Small intestine (tissue), 7 donors: ENCODE data around the gene ACSS3. TPM values are rescaled to one million over a fixed set of nuclear protein-coding genes. Genes with fewer than 3 reads are reported as not detected.

ENCODE experiments used
- DNase-seq, 2 donors: peaks; one replicate each; pipeline versions ENCODE4 v3.0.0 to v3.0.0-alpha.2; 2013
- FAIRE-seq: peaks from 2 replicates; lab custom pipeline; 2012; peaks lifted over from hg19 to GRCh38; lab: Jason Lieb, UNC
- H3K27ac ChIP-seq, 3 donors: one replicate each; pipeline ENCODE4 v1.5.1; 2013; ENCODE audit warnings: low read length in 2 of 3, mild to moderate bottlenecking in 2 of 3, control low read depth in 1 of 3, inconsistent platforms in 1 of 3, low read depth in 1 of 3, moderate library complexity in 1 of 3
- H3K27me3 ChIP-seq, 3 donors: one replicate each; pipeline ENCODE4 v1.6.1; 2013; ENCODE audit warnings: low read length in 3 of 3, inconsistent platforms in 1 of 3; ENCODE audit not compliant: control insufficient read depth in 3 of 3, insufficient read depth in 3 of 3
- H3K36me3 ChIP-seq, 3 donors: one replicate each; pipeline ENCODE4 v1.6.1; 2013; ENCODE audit warnings: low read length in 3 of 3, inconsistent platforms in 1 of 3, low read depth in 1 of 3, mild to moderate bottlenecking in 1 of 3, moderate library complexity in 1 of 3; ENCODE audit not compliant: control insufficient read depth in 3 of 3, insufficient read depth in 2 of 3
- H3K4me1 ChIP-seq, 3 donors: one replicate each; pipeline ENCODE4 v1.6.1; 2013; ENCODE audit warnings: low read length in 2 of 3, inconsistent platforms in 1 of 3, low read depth in 1 of 3, mild to moderate bottlenecking in 1 of 3, moderate library complexity in 1 of 3; ENCODE audit not compliant: control insufficient read depth in 3 of 3, insufficient read depth in 2 of 3
- H3K4me3 ChIP-seq, 3 donors: one replicate each; pipeline ENCODE4 v1.5.1; 2013; ENCODE audit warnings: low read length in 3 of 3, control low read depth in 1 of 3, inconsistent platforms in 1 of 3, low read depth in 1 of 3, mild to moderate bottlenecking in 1 of 3, moderate library complexity in 1 of 3
- H3K9me3 ChIP-seq, 2 donors: one replicate each; pipeline ENCODE4 v1.6.1; 2013; ENCODE audit warnings: low read depth in 1 of 2, low read length in 1 of 2; ENCODE audit not compliant: control insufficient read depth in 2 of 2, insufficient read depth in 1 of 2
- WGBS, 3 donors: extraction: QIAGEN DNeasy Blood & Tissue Kit; methylation state at CpG; one replicate each; pipeline ENCODE4 v1.1.7; 2013; 5-methylcytosine and 5-hydroxymethylcytosine counted together
- polyA plus RNA-seq, 4 donors: library from polyadenylated mRNA; stranded (reverse) in 3 of 4; unstranded in 1 of 4; fragments of 200-250 nt in 3 of 4; fragments of 120-200 nt in 1 of 4; gene quantifications; one replicate each; pipeline versions ENCODE4 v1.2.1 to v1.2.3, GENCODE V29; 2013
- donor health status: healthy with polysubstance abuse.
- donor health status: control.
- donor health status: control.
- donor health status: Bipolar disorder and iron deficiency.
- donor health status: healthy.

ACSS3 gene
- polyA plus RNA-seq, 4 donors, result 0.22 to 6.2 (median 0.95) TPM

- DNase-seq, result no peak
- H3K9me3 ChIP-seq, result no peaks in the 10 kb centered on the region
- H3K27me3 ChIP-seq, result no peaks in the 10 kb centered on the region
- FAIRE-seq, result no peak
- no peak overlapping the region for H3K4me3 ChIP-seq
- H3K4me1 ChIP-seq, result no peaks in the 10 kb centered on the region
- H3K27ac ChIP-seq, result no peak overlapping the region
- WGBS, 3 donors, result 60 to 65% (median 64%) methylated on average over 5 of the region's 5 CpGs
- no peaks in the 10 kb centered on the region for H3K36me3 ChIP-seq
These were observed 151.9 kb downstream of the ACSS3 start for GRCh38 chr12:81229759-81230158.

DNA sequence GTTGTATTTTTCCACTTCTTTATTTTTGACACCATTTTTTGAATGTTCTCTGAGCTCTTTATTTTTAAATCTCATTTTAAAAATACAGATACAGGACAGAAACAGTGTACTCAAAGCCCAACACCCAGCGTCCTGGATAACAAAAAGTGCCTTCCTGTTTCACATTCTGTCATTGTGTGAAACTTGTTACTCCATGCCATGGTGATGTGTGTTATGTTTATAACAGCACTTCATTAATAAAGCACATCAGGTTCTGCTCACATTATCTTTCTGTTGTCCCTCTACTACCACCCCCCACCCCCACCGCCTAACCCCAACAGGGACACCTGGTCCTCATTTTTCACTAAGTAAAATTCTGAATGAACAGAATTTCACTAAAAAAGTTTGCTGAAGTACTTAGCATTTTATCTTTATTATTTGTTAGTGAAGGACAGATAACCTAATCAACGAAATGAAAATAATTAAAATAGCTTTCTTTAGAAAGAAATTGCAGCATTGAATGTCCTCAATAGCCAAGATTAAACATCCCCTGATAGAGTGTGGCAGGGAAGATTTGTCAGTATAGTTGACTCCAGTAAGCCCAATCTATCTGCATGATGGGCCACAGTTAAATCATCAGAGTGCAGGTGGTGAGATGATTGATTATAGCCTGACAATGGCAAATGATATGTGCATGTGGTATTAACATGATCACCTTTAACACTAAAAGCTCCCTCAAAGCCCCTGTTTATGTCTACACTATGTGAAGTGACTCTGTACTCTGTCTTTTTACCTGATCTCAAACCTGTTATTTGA, 153.9 kb downstream of the ACSS3 start:
- Histone ChIP-seq H3K4me3 (no peak overlapping the region), H3K9me3 (no peaks in the 10 kb centered on the region), H3K36me3 (no peaks in the 10 kb centered on the region), H3K27me3 (no peaks in the 10 kb centered on the region), H3K4me1 (no peaks in the 10 kb centered on the region), H3K27ac (no peak overlapping the region)
- WGBS, 3 donors, result 63 to 73% (median 63%) methylated on average over 3 of the region's 3 CpGs
- DNase-seq (no peak), FAIRE-seq (no peak)

DNA sequence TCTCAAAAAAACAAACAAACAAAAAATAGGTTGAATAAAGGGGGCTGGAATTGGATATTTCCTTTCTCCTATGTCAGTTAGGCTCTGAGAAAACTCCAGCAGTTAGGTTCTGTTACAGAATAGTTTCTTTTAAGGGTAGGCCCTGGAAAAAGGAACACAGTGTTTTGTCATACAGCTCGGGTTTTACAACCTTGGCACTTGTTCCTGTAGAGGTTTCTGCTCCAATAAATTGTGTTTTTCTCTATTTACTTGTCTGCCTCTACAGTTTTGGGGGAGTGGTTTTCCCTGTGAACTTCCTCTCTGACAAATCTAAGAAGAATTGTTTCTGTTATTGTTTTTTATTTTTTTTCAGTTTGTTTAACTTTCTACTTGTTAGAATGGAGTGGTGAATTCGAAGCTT, 167.6 kb downstream of the ACSS3 start:
- DNase-seq, result no peak
- 6 to 30% (median 11%) methylated on average over 2 of the region's 2 CpGs for WGBS, 3 donors

GRCh38 chr12:81245907-81246570, 168.2 kb downstream of the ACSS3 start:
- no peaks in the 10 kb centered on the region for H3K36me3 ChIP-seq
- H3K4me1 ChIP-seq, result no peaks in the 10 kb centered on the region
- 27 to 39% (median 38%) methylated on average over 4 of the region's 4 CpGs for WGBS, 3 donors
- no peaks in the 10 kb centered on the region for H3K27me3 ChIP-seq
- H3K4me3 ChIP-seq, result no peak overlapping the region
- no peak overlapping the region for H3K27ac ChIP-seq
- FAIRE-seq (no peak), DNase-seq (peak in 1 of 2 donors; percentile 8)
- H3K9me3 ChIP-seq, result no peaks in the 10 kb centered on the region

More for the DNA sequence above, 167.6 kb downstream of the ACSS3 start:
- no peaks in the 10 kb centered on the region for H3K27me3 ChIP-seq
- H3K36me3 ChIP-seq, result no peaks in the 10 kb centered on the region
- no peak overlapping the region for H3K4me3 ChIP-seq
- H3K27ac ChIP-seq, result no peak overlapping the region
- H3K9me3 ChIP-seq, result no peaks in the 10 kb centered on the region
- no peak for FAIRE-seq
- H3K4me1 ChIP-seq, result no peaks in the 10 kb centered on the region

DNA sequence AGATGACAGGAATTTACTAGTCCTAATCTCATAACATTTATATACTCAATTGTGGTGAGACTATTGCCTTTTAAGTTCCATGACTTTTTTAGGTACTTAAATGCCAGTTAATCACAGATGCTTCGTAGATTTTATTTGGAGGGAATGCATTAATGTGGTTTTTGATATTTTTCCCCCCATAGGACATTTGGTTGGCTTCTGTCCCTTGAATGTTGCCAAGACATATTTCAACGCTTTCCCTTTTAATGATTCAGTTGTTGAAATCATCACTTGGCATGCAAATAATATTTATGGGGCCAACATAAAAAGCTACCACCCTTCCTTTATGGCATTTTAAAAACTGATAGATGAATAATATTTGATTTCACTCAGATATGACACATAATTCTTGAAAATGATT, 172.1 kb downstream of the ACSS3 start:
- Histone ChIP-seq H3K4me3 (no peak overlapping the region), H3K27ac (no peak overlapping the region), H3K36me3 (no peaks in the 10 kb centered on the region), H3K9me3 (no peaks in the 10 kb centered on the region), H3K27me3 (no peaks in the 10 kb centered on the region), H3K4me1 (no peaks in the 10 kb centered on the region)
- FAIRE-seq (no peak), DNase-seq (no peak)
- 57 to 81% (median 69%) methylated on average over 2 of the region's 2 CpGs for WGBS, 3 donors

- Histone ChIP-seq H3K4me1 (no peaks in the 10 kb centered on the region), H3K36me3 (no peaks in the 10 kb centered on the region), H3K9me3 (no peaks in the 10 kb centered on the region), H3K27ac (no peak overlapping the region), H3K27me3 (no peaks in the 10 kb centered on the region), H3K4me3 (no peak overlapping the region)
- FAIRE-seq (no peak), DNase-seq (no peak)
- 83 to 91% (median 88%) methylated on average over 3 of the region's 3 CpGs for WGBS, 3 donors
These were observed 174.3 kb downstream of the ACSS3 start for GRCh38 chr12:81252228-81252627.

DNA sequence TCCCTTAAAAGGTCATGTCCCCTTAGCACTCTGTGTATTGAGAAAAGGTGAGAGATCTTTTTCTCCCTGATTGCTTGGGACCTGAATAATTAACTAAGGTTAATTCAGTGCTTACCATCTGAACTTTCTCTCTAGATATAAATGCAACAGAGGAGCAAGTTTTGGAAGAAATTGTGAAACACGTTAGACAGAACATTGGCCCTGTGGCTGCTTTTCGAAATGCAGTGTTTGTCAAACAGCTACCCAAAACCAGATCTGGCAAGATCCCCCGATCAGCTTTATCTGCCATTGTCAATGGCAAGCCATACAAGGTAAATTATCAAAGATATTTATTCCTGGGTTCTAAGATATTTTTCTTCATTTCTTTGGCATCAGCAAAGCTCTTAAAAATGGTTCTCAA, 175.5 kb downstream of the ACSS3 start:
- DNase-seq (no peak), FAIRE-seq (no peak)
- Histone ChIP-seq H3K27ac (no peak overlapping the region), H3K27me3 (no peaks in the 10 kb centered on the region), H3K4me3 (no peak overlapping the region), H3K9me3 (no peaks in the 10 kb centered on the region), H3K4me1 (no peaks in the 10 kb centered on the region), H3K36me3 (no peaks in the 10 kb centered on the region)
- WGBS, 3 donors, result 78 to 89% (median 88%) methylated on average over 3 of the region's 3 CpGs

GRCh38 chr12:81255456-81255855, 177.6 kb downstream of the ACSS3 start:
- no peaks in the 10 kb centered on the region for H3K4me1 ChIP-seq
- FAIRE-seq (no peak), DNase-seq (no peak)
- H3K4me3 ChIP-seq, result no peak overlapping the region
- H3K36me3 ChIP-seq, result no peaks in the 10 kb centered on the region
- no peaks in the 10 kb centered on the region for H3K27me3 ChIP-seq
- whole genome bisulfite sequencing, 3 donors, result 81 to 89% (median 83%) methylated on average over 7 of the region's 7 CpGs
- no peak overlapping the region for H3K27ac ChIP-seq
- H3K9me3 ChIP-seq, result no peaks in the 10 kb centered on the region
